AG10803 (cell line): ENCODE data around the gene THSD7A.
A peak's percentile ranks its signal among the peaks of the same experiment; 100 is the strongest.

ENCODE experiments used
- DNase-seq: peaks from one replicate; pipeline ENCODE4 v3.0.0; 2010; ENCODE audit warnings: low read depth
- H3K4me3 ChIP-seq: 2 replicates; pipeline ENCODE4 v1.5.1; 2011; ENCODE audit warnings: mild to moderate bottlenecking, low read length, control low read depth
- TF ChIP-seq, protein P1 (sequence below): conservative IDR thresholded peaks from 2 replicates; pipeline ENCODE4 v1.5.1; 2011; ENCODE audit warnings: mild to moderate bottlenecking, low read length, control low read depth, inconsistent platforms

Gene THSD7A

DNA sequence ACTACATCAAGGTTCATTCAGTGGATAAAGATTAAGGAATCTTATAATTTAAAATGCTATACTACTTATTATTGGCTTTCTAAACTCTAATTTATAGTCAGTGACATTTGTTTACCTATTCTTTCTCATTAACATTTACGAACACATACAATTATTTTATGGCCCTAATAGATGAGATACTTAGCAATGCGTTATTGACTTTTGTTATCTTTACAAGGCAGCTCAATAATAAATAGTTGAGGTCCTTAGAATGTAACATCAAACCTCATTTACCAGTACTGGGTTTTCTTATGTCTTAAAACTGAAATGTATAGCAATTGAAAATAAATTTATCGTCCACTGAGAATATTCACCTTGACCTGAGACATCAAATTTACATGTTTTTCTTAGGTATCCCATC, 89.0 kb downstream of the THSD7A start:
- DNase-seq: no peak
- TF ChIP-seq, protein P1, sequence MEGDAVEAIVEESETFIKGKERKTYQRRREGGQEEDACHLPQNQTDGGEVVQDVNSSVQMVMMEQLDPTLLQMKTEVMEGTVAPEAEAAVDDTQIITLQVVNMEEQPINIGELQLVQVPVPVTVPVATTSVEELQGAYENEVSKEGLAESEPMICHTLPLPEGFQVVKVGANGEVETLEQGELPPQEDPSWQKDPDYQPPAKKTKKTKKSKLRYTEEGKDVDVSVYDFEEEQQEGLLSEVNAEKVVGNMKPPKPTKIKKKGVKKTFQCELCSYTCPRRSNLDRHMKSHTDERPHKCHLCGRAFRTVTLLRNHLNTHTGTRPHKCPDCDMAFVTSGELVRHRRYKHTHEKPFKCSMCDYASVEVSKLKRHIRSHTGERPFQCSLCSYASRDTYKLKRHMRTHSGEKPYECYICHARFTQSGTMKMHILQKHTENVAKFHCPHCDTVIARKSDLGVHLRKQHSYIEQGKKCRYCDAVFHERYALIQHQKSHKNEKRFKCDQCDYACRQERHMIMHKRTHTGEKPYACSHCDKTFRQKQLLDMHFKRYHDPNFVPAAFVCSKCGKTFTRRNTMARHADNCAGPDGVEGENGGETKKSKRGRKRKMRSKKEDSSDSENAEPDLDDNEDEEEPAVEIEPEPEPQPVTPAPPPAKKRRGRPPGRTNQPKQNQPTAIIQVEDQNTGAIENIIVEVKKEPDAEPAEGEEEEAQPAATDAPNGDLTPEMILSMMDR: no peak

DNA sequence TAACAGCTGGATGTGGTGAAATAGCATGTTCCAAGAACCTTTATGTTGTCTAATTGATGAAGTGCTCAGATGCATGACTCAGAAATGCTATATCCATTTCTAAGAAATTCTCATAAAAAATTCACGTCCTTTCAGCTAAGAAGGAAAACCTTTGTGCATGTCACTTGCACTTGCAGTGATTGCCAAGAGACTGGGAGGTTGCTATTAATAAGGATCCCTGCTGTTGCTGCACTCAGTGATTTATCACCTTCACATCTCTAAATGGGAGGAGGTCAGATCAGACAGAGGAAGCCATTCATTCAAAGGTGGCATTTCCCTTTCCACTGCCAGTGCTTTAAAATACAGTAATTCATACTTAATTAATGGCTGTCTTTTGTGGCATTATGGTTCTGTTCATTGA, 89.5 kb downstream of the THSD7A start:
- no peak for DNase-seq
- TF ChIP-seq, protein P1: no peak
- H3K4me3 ChIP-seq: no peak overlapping the region

More for the DNA sequence above, 89.0 kb downstream of the THSD7A start:
- H3K4me3 ChIP-seq: no peak overlapping the region

DNA sequence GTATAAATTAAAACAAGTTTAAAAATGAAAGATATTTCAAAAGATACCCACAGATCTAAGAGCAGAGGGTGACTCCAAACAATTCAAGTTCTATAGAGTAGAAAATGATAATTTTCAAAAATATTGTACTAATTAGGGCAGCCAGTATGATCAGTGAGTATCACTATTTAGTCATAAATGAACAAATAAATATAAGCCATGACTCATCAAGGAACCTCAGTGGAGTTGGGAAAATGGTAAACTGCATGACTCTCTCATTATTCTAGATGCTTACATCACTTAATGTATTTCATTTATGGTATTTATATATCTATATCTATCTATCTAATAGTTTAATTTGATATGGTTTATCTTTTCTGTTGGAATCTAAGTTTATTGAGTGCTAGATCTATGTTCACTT, 94.3 kb downstream of the THSD7A start:
- TF ChIP-seq, protein P1: no peak
- DNase-seq: no peak
- H3K4me3 ChIP-seq: no peak overlapping the region

DNA sequence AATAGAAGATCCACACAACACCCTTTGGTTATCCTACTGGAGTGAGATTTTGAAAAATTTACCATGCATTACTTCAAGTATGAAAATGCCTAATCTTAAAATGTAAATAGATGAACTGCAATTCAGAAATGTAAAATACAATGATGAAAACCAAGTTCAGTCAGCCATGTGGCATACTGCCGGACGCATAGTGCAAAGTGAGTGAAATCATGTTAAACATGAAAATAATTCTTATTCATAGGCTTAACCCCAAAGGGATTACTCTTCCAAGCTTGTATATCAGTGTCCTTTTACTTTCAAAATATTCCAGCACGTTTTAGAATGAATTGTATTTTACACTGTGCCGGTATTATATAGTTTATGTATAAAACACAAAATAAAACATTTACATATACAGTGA, 99.8 kb downstream of the THSD7A start:
- no peak overlapping the region for H3K4me3 ChIP-seq
- TF ChIP-seq, protein P1: no peak
- no peak for DNase-seq

DNA sequence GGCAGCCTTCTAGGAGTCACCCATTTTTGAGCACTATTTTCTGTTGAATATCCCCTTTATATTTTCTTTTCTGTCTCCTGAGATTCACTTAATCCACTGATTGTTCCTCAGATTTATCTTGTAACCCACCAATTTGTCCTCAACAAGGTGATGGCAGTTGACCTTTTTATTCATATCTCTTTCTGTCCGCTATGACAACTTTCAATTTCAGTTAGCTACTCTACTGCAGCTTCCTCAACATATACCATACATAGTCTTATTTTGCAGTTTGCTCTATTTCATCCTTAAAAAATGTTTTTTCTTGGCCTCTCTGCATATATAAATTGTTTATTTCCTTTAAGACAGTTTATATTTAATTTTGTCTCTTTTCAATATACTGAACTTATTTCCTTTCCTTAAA, 101.3 kb downstream of the THSD7A start:
- H3K4me3 ChIP-seq: no peak overlapping the region
- TF ChIP-seq, protein P1: no peak
- DNase-seq: no peak

DNA sequence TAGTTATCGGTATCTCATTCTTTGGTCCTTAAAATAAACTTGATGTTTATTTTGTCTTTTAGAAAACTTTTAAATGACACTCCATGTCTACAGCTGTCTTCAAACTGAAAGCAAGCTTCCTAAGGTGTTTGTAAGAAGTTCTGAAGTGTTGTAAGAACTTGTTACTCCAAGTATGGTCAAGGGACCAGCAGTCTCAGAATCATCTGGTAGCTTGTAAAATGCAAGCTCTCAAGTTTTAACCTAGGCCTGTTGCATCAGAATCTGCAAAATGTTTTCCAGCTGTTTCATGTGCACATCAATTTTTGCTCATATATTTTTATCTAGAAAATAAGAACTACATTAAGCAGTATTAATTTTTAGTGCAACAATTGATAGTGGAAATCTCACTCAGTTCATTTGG, 104.1 kb downstream of the THSD7A start:
- TF ChIP-seq, protein P1: no peak
- no peak overlapping the region for H3K4me3 ChIP-seq

DNA sequence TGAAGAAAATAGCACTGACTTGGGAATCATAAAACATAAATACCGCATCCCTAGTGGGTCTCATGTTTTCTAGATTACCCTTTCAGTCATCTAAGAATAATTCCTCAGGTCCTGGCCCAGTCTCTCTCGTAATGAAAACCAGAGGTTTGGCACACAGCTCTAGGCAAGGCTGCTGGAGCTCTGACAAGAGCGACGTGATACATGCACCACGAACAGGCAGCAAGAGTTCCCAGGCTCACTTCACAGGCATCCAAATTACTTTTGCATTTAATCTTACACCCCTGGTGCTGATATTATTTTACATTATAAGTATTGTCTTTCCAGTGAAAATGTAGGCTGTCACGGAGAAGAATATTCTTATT, 105.2 kb downstream of the THSD7A start:
- TF ChIP-seq, protein P1: no peak
- H3K4me3 ChIP-seq: no peak overlapping the region
- peak; percentile 86 for DNase-seq

More for the DNA sequence above, 104.1 kb downstream of the THSD7A start:
- peak; percentile 57 for DNase-seq
